A549 treated with ZK216348 at 1 μM for 4 hours (cell line): Measurements from ENCODE around the gene LRP1-AS. TPM values are rescaled to one million over a fixed set of nuclear protein-coding genes. Genes with fewer than 3 reads are reported as not detected.

ENCODE experiments used
- total RNA-seq: library from RNA; stranded (reverse); fragments of 200-300 nt; extraction: Qiagen RNA extraction; gene quantifications from 5 replicates; pipeline ENCODE4 v1.2.3, GENCODE V29; 2022; ENCODE audit warnings: low read depth

The LRP1-AS gene
- not detected in 5 replicates for total RNA-seq

DNA sequence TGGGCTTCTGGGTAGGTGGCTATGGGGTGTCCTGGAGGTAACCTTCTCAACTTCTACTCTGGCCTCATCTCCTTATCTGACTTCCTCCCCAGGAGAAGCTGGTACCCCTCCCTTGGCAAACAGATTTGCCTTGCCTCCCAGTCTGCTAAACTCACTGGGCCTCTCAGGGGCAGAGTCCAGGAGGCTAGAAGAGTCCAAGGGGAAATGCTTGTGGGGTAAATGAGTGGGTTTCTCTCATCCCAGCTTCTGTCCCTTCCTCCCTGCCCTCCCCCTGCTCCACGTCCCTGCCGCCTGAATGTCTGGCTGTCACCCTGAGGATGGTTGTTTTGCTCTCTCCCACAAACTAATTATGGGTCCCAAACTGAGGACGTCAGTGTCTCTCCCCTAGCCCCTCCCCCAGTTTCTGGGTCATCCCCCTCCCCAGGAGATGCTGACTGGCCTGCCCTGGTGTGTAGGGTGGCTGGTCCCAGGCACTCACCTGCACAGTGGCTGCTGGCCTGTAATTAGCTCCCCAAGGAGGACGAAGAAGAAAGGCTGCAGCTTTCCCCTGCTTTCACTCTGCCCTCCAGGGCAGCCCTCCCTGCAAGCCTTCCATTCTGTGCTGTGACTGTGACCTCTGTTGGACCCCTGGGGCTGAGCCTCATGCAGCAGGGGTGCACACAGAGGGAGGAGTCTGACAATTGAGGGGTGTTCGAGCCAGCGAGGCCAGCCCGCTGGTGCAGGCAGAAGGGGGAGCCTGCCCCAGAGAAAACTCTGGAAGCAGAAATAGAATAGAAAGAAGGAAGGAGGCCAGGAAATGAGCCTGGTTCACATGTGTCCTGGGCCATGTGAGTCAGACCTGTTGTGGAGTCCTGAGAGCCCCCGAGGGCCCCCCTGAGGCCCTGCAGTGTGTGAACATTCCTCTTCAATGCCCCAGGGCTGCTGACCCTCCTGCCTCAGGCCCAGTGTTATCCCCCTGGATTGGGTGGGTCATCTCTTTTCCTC is at the start of gene LRP1-AS:
Gene LRP1-AS, minus strand, starts transcription at position 659 of the 984 bp plus-strand sequence.

DNA sequence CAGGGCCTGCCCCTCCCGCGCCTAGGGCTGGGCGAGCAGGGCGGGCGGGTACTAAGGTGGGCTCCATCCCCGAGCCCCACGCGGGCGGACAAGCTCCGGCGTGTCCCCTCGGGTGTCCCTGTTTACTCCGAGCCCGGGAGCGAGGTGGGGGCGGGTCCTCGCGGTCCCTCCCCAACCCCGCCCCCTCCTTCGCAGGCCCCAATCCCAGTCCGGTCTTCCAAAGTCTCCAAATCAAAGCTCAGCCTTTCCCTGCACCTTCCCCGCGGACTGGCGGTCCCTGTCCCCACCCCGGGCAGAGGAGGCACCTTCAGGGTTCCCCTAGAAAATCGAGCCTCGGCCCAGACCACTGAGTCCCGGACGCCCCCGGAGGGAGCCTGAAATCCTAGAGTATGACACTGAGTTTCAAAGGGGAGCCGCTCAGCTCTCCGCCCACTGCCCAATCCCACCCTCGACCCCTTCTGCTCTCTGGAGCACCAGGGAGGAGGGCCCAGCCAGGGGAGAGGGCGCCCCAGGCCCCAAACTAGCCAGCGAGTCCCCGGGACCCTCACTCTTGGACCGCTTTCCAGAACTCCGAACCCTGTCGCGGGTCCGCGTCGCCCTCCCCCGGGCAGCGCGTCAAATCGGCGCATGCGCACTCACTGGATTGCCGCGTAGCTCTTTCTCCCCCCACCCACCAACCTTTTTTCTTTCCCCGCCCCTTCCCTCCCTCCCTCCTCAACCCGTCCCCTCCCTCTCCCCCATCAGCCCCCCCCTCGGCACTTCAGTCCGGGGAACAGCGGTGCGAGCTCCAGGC is 19.5 kb downstream of the LRP1-AS start, which contains the start of gene LRP1:
Gene LRP1, plus strand, starts transcription at position 758 of the 793 bp plus-strand sequence. CDS start 482 bp downstream, outside the sequence.

DNA sequence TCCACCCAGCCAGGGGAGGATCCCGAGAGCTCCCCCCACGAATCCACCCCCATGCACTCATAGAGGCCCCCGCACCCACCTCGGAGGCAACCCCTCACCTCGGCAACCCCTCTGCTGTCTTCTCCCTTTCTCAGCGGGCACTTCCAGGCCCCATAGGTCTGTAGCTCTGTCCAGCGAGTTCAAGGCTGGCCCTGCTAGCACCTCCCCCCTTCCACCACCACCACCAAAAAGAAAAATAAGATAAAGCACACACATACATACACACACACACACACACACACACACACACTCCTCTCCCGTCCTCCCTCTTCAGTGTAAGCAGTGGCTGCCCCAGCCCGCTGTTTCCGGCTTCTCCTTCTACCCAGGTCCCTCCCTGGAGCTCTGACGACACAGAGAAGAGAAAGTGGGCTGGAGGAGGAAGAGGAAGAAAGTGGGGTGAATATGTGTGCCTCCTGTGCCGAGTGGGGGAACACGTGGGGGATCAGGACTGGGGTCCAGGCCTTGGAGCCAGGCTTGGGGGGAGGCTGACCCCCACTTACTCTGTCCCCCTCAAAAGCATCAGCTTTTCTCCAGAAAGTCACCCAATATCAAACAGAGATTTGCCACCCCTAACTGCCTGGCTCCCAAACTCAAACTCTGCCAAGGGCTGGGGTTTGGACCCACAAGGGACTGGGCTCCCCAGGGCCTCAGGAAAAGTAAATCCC is 36.2 kb downstream of the LRP1-AS start, which contains the start of gene STAT6:
Gene STAT6, minus strand, starts transcription at position 332 of the 704 bp plus-strand sequence. CDS start 3,084 bp downstream, outside the sequence.

Other genes starting within 250 kb of the LRP1-AS start
- not detected in 5 replicates for gene SDR9C7, start 213.2 kb downstream of the LRP1-AS start, total RNA-seq
- 0.11 to 0.24 TPM (median 0.14 TPM) in 4 of 5 replicates, not detected in the other for gene RDH16, start 190.0 kb downstream of the LRP1-AS start, total RNA-seq
- gene ZBTB39, start 141.1 kb downstream of the LRP1-AS start, total RNA-seq, result 4.2 to 6.6 TPM (median 5.5 TPM) in 5 replicates
- 0.39 TPM in 1 of 5 replicates, not detected in the others for gene TAC3, start 131.1 kb downstream of the LRP1-AS start, total RNA-seq
- gene MYO1A, start 97.5 kb downstream of the LRP1-AS start, total RNA-seq, result 0.16 to 0.68 TPM (median 0.55 TPM) in 5 replicates
- 11.8 to 18.5 TPM (median 15.2 TPM) in 5 replicates for gene NEMP1, start 68.8 kb downstream of the LRP1-AS start, total RNA-seq
- gene NAB2, start 58.5 kb downstream of the LRP1-AS start, total RNA-seq, result 12.9 to 18.3 TPM (median 16.7 TPM) in 5 replicates
- gene STAT6, start 36.3 kb downstream of the LRP1-AS start, total RNA-seq, result 35.4 to 53.5 TPM (median 50.3 TPM) in 5 replicates
- gene LRP1, start 19.1 kb downstream of the LRP1-AS start, total RNA-seq, result 11.1 to 24.4 TPM (median 17.6 TPM) in 5 replicates
- 2.7 to 6.3 TPM (median 5.1 TPM) in 5 replicates for gene NXPH4, start 69.2 kb upstream of the LRP1-AS start, total RNA-seq
- 92.0 to 137 TPM (median 126 TPM) in 5 replicates for gene SHMT2, start 82.1 kb upstream of the LRP1-AS start, total RNA-seq
- gene STAC3, start 103.6 kb upstream of the LRP1-AS start, total RNA-seq, result 0.17 to 0.68 TPM (median 0.36 TPM) in 5 replicates